Sigmoid colon (tissue), 7 donors: ENCODE measurements around the gene GCSH. TPM values are rescaled to one million over a fixed set of nuclear protein-coding genes. Genes with fewer than 3 reads are reported as not detected.

Experiments used
- DNase-seq: peaks from one replicate; pipeline ENCODE4 v3.0.0-alpha.2; 2019
- H3K27ac ChIP-seq, 4 donors: fragments of 200-600 bp; sonication (generic); one replicate each; pipeline ENCODE4 v1.5.1; 2016 to 2019; ENCODE audit warnings: mild to moderate bottlenecking in 1 of 4
- H3K27me3 ChIP-seq, 3 donors: fragments of 200-600 bp; sonication (generic); one replicate each; pipeline ENCODE4 v1.5.1; 2019; ENCODE audit warnings: mild to moderate bottlenecking in 1 of 3
- H3K36me3 ChIP-seq, 4 donors: fragments of 200-600 bp; sonication (generic); one replicate each; pipeline ENCODE4 v1.5.1; 2016 to 2019
- H3K4me1 ChIP-seq, 4 donors: fragments of 200-600 bp; sonication (generic); one replicate each; pipeline ENCODE4 v1.5.1; 2017 to 2019
- H3K4me3 ChIP-seq, 4 donors: fragments of 200-600 bp; sonication (generic); one replicate each; pipeline ENCODE4 v1.5.1; 2017 to 2019; ENCODE audit warnings: mild to moderate bottlenecking in 2 of 4, moderate library complexity in 1 of 4
- H3K9me3 ChIP-seq, 4 donors: fragments of 200-600 bp in 3 of 4; sonication (generic) in 3 of 4; one replicate each; pipeline versions ENCODE4 v1.5.1 to v1.6.1; 2013 to 2019
- CTCF ChIP-seq, 4 experiments: fragments of 450-650 bp in 3 of 4; fragments of 200-600 bp in 1 of 4; IDR thresholded peaks; one replicate each; pipeline ENCODE4 v1.5.1; 2016 to 2019; ENCODE audit warnings: antibody characterized with exemption in 4 of 4, mild to moderate bottlenecking in 3 of 4, moderate library complexity in 2 of 4
- EP300 ChIP-seq, 4 donors: sonication (generic); formaldehyde crosslinking; IDR thresholded peaks; one replicate each; pipeline ENCODE4 v1.6.1; 2017; ENCODE audit warnings: antibody characterized with exemption in 4 of 4
- POLR2A ChIP-seq, 2 donors: fragments of 450-650 bp; IDR thresholded peaks; one replicate each; pipeline ENCODE4 v1.6.1; 2016; ENCODE audit warnings: antibody characterized with exemption in 2 of 2, mild to moderate bottlenecking in 2 of 2, moderate library complexity in 2 of 2
- POLR2AphosphoS5 ChIP-seq, 4 donors: sonication (generic); formaldehyde crosslinking; IDR thresholded peaks; one replicate each; pipeline ENCODE4 v1.6.1; 2017; ENCODE audit warnings: antibody characterized with exemption in 4 of 4
- WGBS, 2 donors: extraction: QIAGEN DNeasy Blood & Tissue Kit; methylation state at CpG; one replicate each; pipeline ENCODE4 v1.1.7; 2013; 5-methylcytosine and 5-hydroxymethylcytosine counted together
- intact Hi-C: fragments of 100-400 bp; cut with DNase I; formaldehyde crosslinking; loops from one replicate; pipeline ENCODE4 v1.15.1; 2023
- polyA plus RNA-seq, 3 donors: library from polyadenylated mRNA; stranded (reverse); fragments of 200-250 nt; gene quantifications; one replicate each; pipeline ENCODE4 v1.2.3, GENCODE V29; 2013
- total RNA-seq, 4 donors: library from RNA; depleted of rRNA; stranded (reverse); fragments of >200 nt; gene quantifications; one replicate each; pipeline ENCODE4 v1.1.0, GENCODE V29; 2016
- donor health status: healthy with polysubstance abuse.
- donor health status: Bipolar disorder and iron deficiency.
- donor health status: healthy.

GCSH gene
- total and polyA plus RNA-seq, 7 donors, result 16.8 to 27.8 (median 19.0) TPM

DNA sequence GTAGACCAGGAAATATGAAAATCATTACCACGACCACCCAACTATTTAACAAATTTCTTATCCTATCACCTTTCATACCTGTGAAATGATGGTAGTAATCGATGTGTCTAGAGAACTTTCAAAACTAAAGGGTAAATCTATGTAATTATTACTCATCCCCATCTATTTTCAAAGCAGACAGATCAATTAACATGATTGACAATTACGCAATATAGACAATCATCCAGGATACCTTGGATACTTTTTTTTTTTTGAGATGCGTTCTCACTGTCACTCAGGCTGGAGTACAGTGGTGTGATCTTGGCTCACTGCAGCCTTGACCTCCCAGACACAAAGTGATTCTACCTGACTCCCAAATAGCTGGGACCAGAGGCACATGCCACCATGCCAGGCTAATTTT, 15.2 kb downstream of the GCSH start:
- no peak for TF ChIP-seq EP300 (IDR thresholded peaks at IDR 0.05)
- TF ChIP-seq CTCF (IDR thresholded peaks at IDR 0.05), result no peak
- H3K4me1 ChIP-seq, result peaks cover 0 to 5% (median 2%) of the 10 kb centered on the region in 4 donors
- intact Hi-C loops, result no loop called here

DNA sequence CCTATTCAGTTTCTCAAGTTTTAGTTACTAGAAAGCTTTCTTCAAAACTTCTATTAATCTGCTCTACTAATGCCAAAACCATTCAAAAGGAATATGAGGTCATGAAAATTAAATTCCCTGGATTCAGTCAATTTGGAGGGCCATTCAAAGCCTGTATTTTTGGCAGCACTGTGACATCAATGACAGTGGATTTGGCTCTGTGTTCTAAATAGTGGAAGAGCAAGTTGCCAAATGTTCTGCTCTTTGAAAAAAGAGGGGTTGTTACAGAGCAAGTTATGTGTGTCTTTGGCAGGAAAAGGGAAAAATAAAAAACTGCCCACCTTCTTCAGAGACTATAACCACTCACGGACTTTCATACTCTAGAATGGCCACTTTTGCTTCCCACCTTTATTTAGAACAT, 16.0 kb downstream of the GCSH start:
- WGBS, 2 donors, result 88 to 98% methylated on average over 1 of the region's 1 CpG
- H3K4me1 ChIP-seq, result peaks cover 0 to 5% (median 2%) of the 10 kb centered on the region in 4 donors
- no peaks in the 10 kb centered on the region for H3K27me3 ChIP-seq
- H3K9me3 ChIP-seq, result no peaks in the 10 kb centered on the region
- no peak for DNase-seq
- peaks cover 0 to 13% (median 0%) of the 10 kb centered on the region in 4 donors for H3K36me3 ChIP-seq
- no peak overlapping the region for H3K4me3 ChIP-seq
- no peak overlapping the region for H3K27ac ChIP-seq
- TF ChIP-seq POLR2A (IDR thresholded peaks at IDR 0.05), result no peak
- TF ChIP-seq CTCF (IDR thresholded peaks at IDR 0.05), result no peak
- intact Hi-C loops, result no loop called here

More for the DNA sequence above, 15.2 kb downstream of the GCSH start:
- WGBS, 2 donors, result 93 to 96% methylated on average over 4 of the region's 4 CpGs
- DNase-seq, result no peak
- H3K27ac ChIP-seq, result no peak overlapping the region
- H3K27me3 ChIP-seq, result no peaks in the 10 kb centered on the region
- H3K36me3 ChIP-seq, result peaks cover 0 to 13% (median 0%) of the 10 kb centered on the region in 4 donors
- no peak overlapping the region for H3K4me3 ChIP-seq
- no peaks in the 10 kb centered on the region for H3K9me3 ChIP-seq

DNA sequence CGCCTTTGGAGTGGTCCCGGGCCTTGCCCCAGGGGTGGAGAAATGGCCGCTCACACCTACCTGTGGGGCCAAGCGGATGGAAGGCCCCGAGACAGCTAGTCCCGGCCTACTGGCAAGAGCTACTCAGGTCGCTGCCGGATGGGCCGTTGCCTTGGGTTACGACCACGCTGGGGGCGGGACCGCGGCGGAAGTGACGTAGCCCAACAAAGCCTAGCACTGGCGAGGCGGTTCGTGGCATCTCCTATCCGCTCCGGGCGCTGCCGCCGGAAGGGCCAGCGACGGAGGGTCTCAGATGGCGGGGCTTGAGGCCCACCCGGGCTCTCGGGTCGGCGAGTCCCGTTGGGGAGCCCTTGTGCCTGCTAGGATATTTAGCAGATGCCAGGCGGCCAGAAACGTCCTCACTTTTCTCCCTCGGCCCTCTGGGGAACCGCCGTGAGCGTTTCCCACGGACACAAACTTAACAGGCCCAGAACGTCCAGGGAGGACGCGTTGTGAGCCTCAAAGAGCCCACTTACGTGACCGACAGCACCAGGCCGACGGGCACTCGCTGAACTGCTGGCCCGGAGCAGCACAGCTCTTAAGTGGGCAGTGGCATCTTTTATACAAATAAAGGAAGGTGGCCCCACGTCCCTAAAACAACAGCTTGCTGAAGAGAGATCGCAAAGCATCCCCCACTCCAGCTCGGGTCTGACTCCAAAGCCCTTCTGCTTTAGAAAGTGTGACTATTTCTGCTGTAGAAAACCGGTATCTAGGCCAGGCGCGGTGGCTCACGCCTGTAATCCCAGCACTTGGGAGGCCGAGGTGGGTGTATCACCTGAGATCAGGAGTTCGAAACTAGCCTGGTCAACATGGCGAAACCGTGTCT, 18.9 kb downstream of the GCSH start, which contains the start of gene C16orf46:
Gene C16orf46 (minus strand): TSS at position 163 of the 865 bp plus-strand sequence. CDS start 13,283 bp downstream, outside the sequence.
- H3K9me3 ChIP-seq, result no peaks in the 10 kb centered on the region
- DNase-seq, result peak; percentile 99
- no peaks in the 10 kb centered on the region for H3K27me3 ChIP-seq
- peak within 1 kb of the TSS; percentile 51 to 79 (median 70) for H3K4me3 ChIP-seq
- peaks cover 0 to 5% (median 2%) of the 10 kb centered on the region in 4 donors for H3K4me1 ChIP-seq
- no peaks in the 10 kb centered on the region for H3K36me3 ChIP-seq
- 11 to 12% methylated on average over 59 of the region's 59 CpGs for WGBS, 2 donors
- intact Hi-C loops, result loop anchor here (1.0 to 2.0 kb wide), 3 partner anchors 19 to 71 kb away; partner anchors contain the start of genes CENPN, CMC2 and GCSH
- H3K27ac ChIP-seq, result peak within 1 kb of the TSS; percentile 90 to 97 (median 96)
- peak; percentile 94 to 98 (median 96) for TF ChIP-seq POLR2AphosphoS5 (IDR thresholded peaks at IDR 0.05)
- TF ChIP-seq EP300 (IDR thresholded peaks at IDR 0.05), result peak in 2 of 4 donors; percentile 3 to 4
- TF ChIP-seq CTCF (IDR thresholded peaks at IDR 0.05), result no peak
- TF ChIP-seq POLR2A (IDR thresholded peaks at IDR 0.05), result peak; percentile 80 to 86

- peak; percentile 92 for DNase-seq
- intact Hi-C loops, result loop anchor here (1.0 to 2.0 kb wide), 3 partner anchors 20 to 70 kb away; partner anchors contain the start of genes CENPN, CMC2 and GCSH
- peak overlapping the region; percentile 51 to 79 (median 70) for H3K4me3 ChIP-seq
- H3K4me1 ChIP-seq, result peaks cover 0 to 5% (median 2%) of the 10 kb centered on the region in 4 donors
- TF ChIP-seq EP300 (IDR thresholded peaks at IDR 0.05) (no peak), CTCF (IDR thresholded peaks at IDR 0.05) (no peak), POLR2A (IDR thresholded peaks at IDR 0.05) (no peak), POLR2AphosphoS5 (IDR thresholded peaks at IDR 0.05) (no peak)
- H3K9me3 ChIP-seq, result no peaks in the 10 kb centered on the region
- H3K36me3 ChIP-seq, result no peaks in the 10 kb centered on the region
- H3K27me3 ChIP-seq, result no peaks in the 10 kb centered on the region
- 0 to 1% methylated on average over 27 of the region's 27 CpGs for WGBS, 2 donors
- peak overlapping the region; percentile 90 to 97 (median 96) for H3K27ac ChIP-seq
Measured at GRCh38 chr16:81076566-81077075, 19.6 kb downstream of the GCSH start.
